Measurements from ENCODE around the gene RHOD. TPM values are rescaled to one million over a fixed set of nuclear protein-coding genes. Genes with fewer than 3 reads are reported as not detected.

Gene RHOD
- total and polyA plus RNA-seq, 9 of the 15 experiments (the other 6 are each of a cell fraction or from before 2014, with no cell fraction given) = not detected

- no peak for FAIRE-seq
- BruUV-seq (replicated peaks) = no TSS peak
- ATAC-seq = peak; percentile 68
- peak overlapping the region in 1 of 2 experiments; percentile 85; a peak in 2 of 4 replicates for H3K9ac ChIP-seq (ENCODE audit: insufficient read depth in 1 of 2, low read depth in 2 of 2, low read length in 2 of 2)
- CTCF ChIA-PET (ENCODE audit: low intra/inter-chr PET ratio) = interaction anchor here (0.5 kb wide), 1 partner anchor 83 kb away, joined by 3 read pairs; no protein-coding TSS in a partner anchor
- TF ChIP-seq E2F1 (CRISPR knock-in tag; IDR thresholded peaks at IDR 0.05) = 0 out of 2 replicates have a peak, but pooled peaks have one; percentile 35
- no peak for TF ChIP-seq ZNF217 (CRISPR knock-in tag; IDR thresholded peaks at IDR 0.05)
- peak; percentile 87 for TF ChIP-seq SPI1 (IDR thresholded peaks at IDR 0.05; ENCODE audit: borderline replicate concordance, low read depth, low read length)
- TF ChIP-seq YBX1 (IDR thresholded peaks at IDR 0.05) = no peak
- TF ChIP-seq FOXP1 (CRISPR knock-in tag; IDR thresholded peaks at IDR 0.05) = no peak
- H3K9me1 ChIP-seq (ENCODE audit: control insufficient read depth, insufficient read depth, low read length) = no peaks in the 10 kb centered on the region
- no peak overlapping the region for H3K4me3 ChIP-seq
- 60% methylated on average over 5 of the region's 5 CpGs for WGBS (ENCODE audit: insufficient coverage, low coverage, missing lambda C conversion rate)
- no peak overlapping the region for H2AFZ ChIP-seq (ENCODE audit: low read depth, low read length)
- H3K79me2 ChIP-seq (ENCODE audit: control insufficient read depth, insufficient read depth, low read length) = no peaks in the 10 kb centered on the region
- in situ Hi-C loops (cut with MboI) = no loop called here
- POLR2A ChIA-PET = interaction anchor here (0.7 to 1.0 kb wide), 2 partner anchors 13 to 58 kb away, joined by 3 to 4 read pairs; no protein-coding TSS in a partner anchor
- H3K4me1 ChIP-seq (replicated peaks in 1 of 2; ENCODE audit: control insufficient read depth in 2 of 2, insufficient read depth in 2 of 2, low read length in 2 of 2) = peaks cover 3 to 21% of the 10 kb centered on the region in 2 experiments; a peak in 4 of 5 replicates
- H3K36me3 ChIP-seq (ENCODE audit: control insufficient read depth, insufficient read depth, low read length) = no peaks in the 10 kb centered on the region
- H3K27ac ChIP-seq (ENCODE audit: extremely low read depth, low read depth, low read length) = no peak overlapping the region
- H4K20me1 ChIP-seq (replicated peaks; ENCODE audit: control insufficient read depth, insufficient read depth, low read length) = no peaks in the 10 kb centered on the region
- no peaks in the 10 kb centered on the region for H3K27me3 ChIP-seq (ENCODE audit: control insufficient read depth in 2 of 2, insufficient read depth in 2 of 2, low read length in 2 of 2)
- no peak for DNase-seq (ENCODE audit: extremely low read depth in 1 of 4, low spot score in 3 of 4)
- intact Hi-C loops (cut with micrococcal nuclease) = no loop called here
- H3K4me2 ChIP-seq (ENCODE audit: insufficient read depth, low read length) = no peak overlapping the region
- H3K9me3 ChIP-seq (replicated peaks; ENCODE audit: control insufficient read depth, insufficient read depth, low read depth, low read length) = no peaks in the 10 kb centered on the region
These were observed 56.6 kb downstream of the RHOD start for GRCh38 chr11:67113231-67113721.

Data from K562 (cell line).